HG02970 (cell line): Measurements from ENCODE around the gene DISP3.
"Not testable (repeated sequence)": the region's sequence is repeated elsewhere in the genome, so short reads cannot be mapped to it uniquely, and the experiment has no call there.

Experiments used
- ATAC-seq: cut with Tn5 transposase; IDR thresholded peaks from one replicate; pipeline ENCODE4 v1.9.1; 2021; ENCODE audit warnings: mild to moderate bottlenecking, moderate library complexity, moderate number of reproducible peaks; ENCODE audit not compliant: unreplicated experiment, low FRiP score

The DISP3 gene

DNA sequence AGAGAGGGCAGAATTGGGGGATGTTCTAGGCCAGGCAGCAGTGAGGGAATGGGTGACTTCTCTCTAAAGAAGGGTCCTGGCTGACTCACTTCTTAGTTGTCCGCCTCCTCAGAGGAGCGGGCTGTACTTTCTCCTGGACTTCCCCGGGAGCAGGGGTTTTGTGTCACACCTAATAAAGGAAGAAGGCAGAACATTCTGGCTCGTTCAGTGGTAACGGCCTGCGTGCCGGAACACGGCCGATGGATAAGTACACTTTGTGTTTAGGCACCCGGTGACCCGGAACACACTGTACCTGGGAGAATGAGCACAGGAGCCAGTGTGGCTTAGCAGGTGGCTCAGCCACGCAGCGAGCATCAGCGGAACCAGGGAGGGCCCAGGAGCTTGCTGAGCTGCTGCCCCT lies 90.6 kb downstream of the DISP3 start:
- ATAC-seq = no peak

GRCh38 chr1:11569954-11570353 lies 91.0 kb downstream of the DISP3 start:
- no peak for ATAC-seq

- ATAC-seq = no peak
Observed at GRCh38 chr1:11570821-11571380, 91.9 kb downstream of the DISP3 start.

- ATAC-seq = no peak
Observed at GRCh38 chr1:11571906-11572616, 93.1 kb downstream of the DISP3 start.

GRCh38 chr1:11573116-11573692 lies 94.2 kb downstream of the DISP3 start:
- no peak for ATAC-seq

GRCh38 chr1:11575553-11575952 lies 96.6 kb downstream of the DISP3 start:
- no peak for ATAC-seq

GRCh38 chr1:11576109-11576875 lies 97.3 kb downstream of the DISP3 start:
- no peak for ATAC-seq

GRCh38 chr1:11578004-11578403 lies 99.0 kb downstream of the DISP3 start:
- ATAC-seq = no peak

- ATAC-seq = no peak
Observed at GRCh38 chr1:11579506-11579905, 100.6 kb downstream of the DISP3 start.

DNA sequence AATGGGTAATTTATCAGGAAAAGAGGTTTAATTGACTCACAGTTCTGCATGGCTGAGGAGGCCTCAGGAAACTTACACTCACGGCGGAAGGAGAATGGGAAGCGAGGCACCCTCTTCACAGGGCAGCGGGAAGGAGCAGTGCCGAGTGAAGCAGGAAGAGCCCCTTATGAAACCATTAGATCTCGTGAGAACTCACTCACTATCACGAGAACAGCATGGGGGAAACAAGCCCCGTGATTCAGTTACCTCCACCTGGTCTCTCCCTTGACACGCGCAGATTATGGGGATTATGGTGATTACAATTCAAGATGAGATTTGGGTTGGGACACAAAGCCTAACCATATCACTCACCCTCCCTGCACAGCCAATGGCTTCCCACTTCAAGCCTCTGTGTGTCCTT lies 101.1 kb downstream of the DISP3 start:
- ATAC-seq = not testable (repeated sequence)

- ATAC-seq = no peak
Observed at GRCh38 chr1:11581445-11581991, 102.6 kb downstream of the DISP3 start.

DNA sequence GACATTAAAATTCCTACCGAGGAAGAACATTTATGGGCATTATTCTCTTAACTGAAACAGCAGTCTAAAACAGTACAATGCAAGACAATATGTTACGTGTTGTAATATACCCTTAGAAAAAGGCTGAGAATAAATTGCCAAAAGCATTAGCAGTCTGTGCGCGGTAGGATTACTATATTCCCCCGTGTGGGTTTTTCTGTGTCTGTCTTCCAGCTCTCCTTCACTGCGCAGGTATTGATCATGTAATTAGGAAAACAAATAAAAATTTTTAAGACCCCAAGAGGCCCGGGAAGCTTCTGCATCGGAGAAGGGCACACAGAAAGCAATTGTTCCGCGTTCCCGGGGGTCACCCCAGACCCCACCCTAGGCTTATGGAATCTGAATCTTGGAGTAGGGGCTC lies 106.4 kb downstream of the DISP3 start:
- no peak for ATAC-seq
